Choroid plexus epithelial cell (primary cell): ENCODE results near the gene NACA.

Source experiments
- DNase-seq: peaks from one replicate; pipeline ENCODE4 v3.0.0-alpha.2; 2010; ENCODE audit warnings: low read depth
- H3K4me3 ChIP-seq: 2 replicates; pipeline ENCODE4 v1.5.1; 2011; ENCODE audit warnings: low read depth, mild to moderate bottlenecking, control low read depth, low read length, moderate library complexity
- CTCF ChIP-seq: conservative IDR thresholded peaks from 2 replicates; pipeline ENCODE4 v1.5.1; 2011; ENCODE audit warnings: low read depth, mild to moderate bottlenecking, control low read depth, inconsistent platforms, low read length, moderate library complexity

The NACA gene

DNA sequence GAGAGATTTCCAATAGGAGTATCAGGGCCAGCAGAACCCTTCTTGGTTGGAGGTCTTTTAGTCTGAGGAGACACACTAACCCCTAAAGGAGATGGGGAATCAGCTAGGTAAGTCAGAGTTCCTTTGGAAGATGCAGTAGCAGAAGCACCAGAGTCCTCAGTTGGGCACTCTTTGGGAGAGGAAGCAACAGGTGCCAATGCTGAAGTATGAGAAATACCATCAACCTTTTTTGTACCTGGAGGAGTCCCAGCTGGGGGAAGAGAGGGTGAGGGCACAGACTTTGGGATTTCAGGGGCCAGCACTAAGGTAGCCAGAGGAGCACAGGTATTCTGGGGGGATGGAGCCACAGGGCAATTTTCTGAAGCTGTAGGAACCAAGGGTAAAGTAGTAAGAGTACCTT, 6.0 kb downstream of the NACA start:
- DNase-seq: no peak
- no peak overlapping the region for H3K4me3 ChIP-seq
- TF ChIP-seq CTCF: no peak

DNA sequence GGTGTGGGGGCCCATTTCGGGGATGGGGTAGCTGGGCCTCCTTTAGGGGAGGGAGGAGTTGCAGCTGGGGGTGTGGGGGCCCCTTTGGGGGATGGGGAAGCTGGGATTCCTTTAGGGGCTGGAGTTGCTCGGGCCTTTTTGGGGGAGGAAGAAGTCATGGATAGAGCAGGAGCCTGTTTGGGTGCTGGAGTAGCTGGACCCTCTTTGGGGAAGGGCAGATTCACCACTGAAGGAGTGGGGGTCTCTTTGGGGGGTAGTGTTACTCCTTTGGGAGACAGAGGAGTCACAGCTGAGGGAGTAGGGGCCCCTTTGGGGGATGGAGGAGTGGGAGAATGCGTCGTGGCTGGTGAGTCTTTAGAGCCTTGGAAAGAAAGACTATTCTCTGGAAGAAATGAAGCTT, 6.5 kb downstream of the NACA start:
- no peak overlapping the region for H3K4me3 ChIP-seq
- no peak for DNase-seq
- TF ChIP-seq CTCF: no peak

- no peak for DNase-seq
- H3K4me3 ChIP-seq: no peak overlapping the region
- no peak for TF ChIP-seq CTCF
Measured at GRCh38 chr12:56718149-56718548, 7.0 kb downstream of the NACA start.

DNA sequence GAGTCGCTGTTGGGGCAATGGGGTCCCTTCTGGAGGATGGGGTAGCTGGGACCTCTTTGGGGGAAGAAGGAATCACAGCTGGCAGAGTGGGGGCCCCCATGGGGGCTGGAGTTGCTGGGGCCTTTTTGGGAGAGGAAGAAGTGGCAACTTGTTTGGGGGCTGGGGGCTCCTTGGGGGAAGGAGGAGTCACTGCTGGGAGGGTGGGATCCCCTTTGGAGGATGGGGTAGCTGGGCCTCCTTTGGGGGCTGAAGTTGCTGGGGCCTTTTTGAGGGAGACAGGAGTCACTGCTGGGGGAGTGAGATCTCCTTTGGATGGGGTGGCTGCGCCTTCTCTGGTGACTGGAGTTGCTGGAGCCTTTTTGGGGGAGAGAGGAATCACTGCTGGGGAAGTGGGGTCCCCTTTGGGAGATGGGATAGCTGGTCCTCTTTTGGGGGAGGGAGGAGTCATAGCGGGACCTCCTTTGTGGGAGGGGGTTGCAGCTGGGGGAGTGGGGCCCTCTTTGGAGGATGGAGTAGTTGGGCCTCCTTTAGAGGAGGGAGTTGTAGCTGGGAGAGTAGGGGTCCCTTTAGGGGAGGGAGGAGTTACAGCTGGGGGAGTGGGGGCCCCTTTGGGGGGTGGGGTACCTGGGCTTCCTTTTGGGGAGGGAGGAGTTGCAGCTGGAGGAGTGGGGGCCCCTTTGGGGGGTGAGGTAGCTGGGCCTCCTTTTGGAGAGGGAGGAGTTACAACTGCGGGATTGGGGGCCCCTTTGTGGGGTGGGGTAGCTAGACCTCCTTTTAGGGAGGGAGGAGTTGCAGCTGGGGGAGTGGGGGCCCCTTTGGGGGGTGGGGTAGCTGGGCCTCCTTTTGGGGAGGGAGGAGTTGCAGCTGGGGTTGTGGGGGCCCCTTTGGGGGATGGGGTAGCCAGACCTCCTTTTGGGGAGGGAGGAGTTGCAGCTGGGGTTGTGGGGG, 7.9 kb downstream of the NACA start:
- H3K4me3 ChIP-seq: no peak overlapping the region
- TF ChIP-seq CTCF: no peak
- no peak for DNase-seq

DNA sequence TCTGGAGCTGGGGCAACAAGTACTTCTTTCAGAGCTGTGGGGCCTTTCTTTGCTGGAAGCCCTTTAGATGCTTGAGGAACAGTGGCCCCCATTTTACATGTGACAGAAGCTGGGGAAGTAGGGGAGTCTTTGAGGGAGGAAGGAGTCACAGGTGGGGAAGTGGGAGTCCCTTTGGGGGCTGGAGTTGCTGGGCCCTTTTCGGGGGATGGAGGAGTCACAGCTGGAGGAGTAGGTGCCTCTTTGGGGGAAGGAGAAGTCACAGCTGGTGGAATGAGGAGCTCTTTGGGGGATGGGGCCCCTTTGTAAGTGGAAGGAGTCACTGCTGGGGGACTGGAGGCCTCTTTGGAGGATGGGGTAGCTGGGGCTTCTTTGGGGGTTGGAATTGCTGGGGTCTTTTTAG, 8.6 kb downstream of the NACA start:
- DNase-seq: no peak
- H3K4me3 ChIP-seq: no peak overlapping the region
- TF ChIP-seq CTCF: no peak

DNA sequence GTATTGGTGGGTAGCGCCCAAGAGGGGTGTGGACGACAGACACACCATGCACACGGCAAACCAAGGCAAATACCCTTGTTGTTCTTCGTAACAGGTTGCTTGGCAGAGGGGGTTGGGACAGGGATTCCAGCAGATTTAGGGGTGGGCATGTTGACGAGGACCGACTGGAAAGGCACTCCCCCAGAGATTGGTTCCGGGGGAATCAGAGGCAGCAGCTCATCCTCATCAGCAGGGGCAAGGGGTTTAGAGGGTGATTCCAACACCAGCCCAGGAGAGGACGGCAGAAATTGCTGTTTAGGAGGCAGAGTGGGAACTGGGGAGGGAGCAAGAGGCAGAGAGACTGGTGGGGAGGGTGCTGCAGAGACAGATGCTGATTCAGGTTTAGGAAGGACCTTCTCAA, 9.3 kb downstream of the NACA start:
- DNase-seq: no peak
- no peak for TF ChIP-seq CTCF
- no peak overlapping the region for H3K4me3 ChIP-seq

- no peak for TF ChIP-seq CTCF
- no peak overlapping the region for H3K4me3 ChIP-seq
- no peak for DNase-seq
Measured at GRCh38 chr12:56714431-56714929, 10.6 kb downstream of the NACA start.
